NCI-H2029 (cell line): ENCODE measurements around the gene AMIGO2.
A peak's percentile ranks its signal among the peaks of the same experiment; 100 is the strongest.
"Not testable (repeated sequence)": the region's sequence is repeated elsewhere in the genome, so short reads cannot be mapped to it uniquely, and the experiment has no call there.

Experiments used
- DNase-seq: peaks from one replicate; lab custom pipeline; 2025; lab: John Stamatoyannopoulos, UW

The AMIGO2 gene, protein sequence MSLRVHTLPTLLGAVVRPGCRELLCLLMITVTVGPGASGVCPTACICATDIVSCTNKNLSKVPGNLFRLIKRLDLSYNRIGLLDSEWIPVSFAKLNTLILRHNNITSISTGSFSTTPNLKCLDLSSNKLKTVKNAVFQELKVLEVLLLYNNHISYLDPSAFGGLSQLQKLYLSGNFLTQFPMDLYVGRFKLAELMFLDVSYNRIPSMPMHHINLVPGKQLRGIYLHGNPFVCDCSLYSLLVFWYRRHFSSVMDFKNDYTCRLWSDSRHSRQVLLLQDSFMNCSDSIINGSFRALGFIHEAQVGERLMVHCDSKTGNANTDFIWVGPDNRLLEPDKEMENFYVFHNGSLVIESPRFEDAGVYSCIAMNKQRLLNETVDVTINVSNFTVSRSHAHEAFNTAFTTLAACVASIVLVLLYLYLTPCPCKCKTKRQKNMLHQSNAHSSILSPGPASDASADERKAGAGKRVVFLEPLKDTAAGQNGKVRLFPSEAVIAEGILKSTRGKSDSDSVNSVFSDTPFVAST

DNA sequence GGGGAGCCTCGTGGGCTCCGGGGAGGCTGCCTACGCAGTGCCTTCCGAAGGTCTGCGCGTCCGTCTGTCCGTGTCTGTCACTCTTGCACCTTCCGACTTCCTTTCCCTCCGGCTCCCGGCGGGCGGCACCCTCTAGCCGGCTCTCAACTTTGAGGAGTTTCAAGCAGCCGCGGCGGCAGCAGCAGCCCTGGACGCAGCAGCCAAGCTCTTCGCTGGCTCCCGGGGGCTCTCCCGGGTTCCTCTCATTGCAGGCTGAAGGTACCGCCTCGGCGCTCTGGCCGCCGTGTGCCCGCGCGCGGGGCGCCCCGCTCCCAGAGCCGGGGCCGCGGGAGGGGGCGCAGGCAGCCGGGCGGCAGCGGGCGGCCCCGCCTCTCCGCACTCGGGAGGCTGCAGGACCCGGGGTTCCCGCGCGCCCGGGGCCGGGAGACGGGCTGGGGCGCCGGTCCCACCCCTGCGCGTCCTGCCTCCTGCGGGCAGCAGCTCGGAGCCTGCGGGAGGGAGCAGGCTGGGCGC lies at the start of gene AMIGO2, which contains the start of gene PCED1B:
Gene AMIGO2 (minus strand): TSS at position 492 of the 513 bp plus-strand sequence. CDS start 957 bp downstream, outside the sequence.
Gene PCED1B (plus strand): TSS at position 154 of the 513 bp plus-strand sequence. CDS start 155,443 bp downstream, outside the sequence.
- peak; percentile 64 for DNase-seq

DNA sequence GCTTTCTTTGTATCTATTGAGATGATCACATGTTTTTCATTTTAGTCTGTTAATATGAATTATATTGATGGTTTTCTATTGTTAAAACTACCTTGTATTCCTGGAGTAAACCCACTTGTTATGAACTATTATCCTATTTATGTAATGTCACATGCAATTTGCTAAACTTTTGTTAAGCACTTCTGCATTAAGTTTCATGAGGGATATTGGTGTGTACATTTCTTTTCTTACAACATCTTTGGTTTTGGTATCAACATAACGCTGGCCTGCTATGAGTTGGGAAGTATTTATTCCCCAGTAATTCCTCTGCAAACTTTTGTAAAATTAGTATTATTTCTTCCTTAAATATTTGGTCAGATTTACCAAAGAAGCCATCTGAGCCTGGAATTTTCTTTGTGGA lies 46.5 kb upstream of the AMIGO2 start:
- no peak for DNase-seq

DNA sequence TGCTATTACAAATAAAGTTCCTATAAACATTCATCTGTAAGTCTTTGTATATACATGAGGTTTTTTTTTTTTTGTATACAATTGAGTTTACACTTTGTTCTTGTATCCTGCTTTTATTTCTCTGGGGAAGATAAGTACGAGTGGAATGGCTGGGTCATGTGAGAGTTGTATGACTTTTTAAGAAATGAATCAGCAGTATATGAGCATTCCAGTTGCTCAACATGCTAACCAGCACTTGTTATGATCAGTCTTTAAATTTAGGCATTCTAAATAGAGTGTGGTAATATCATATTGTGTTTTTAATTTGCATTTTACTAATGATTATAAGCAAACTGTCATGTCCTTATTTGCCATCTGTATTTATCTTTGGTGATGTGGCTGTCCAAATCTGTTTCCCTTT lies 44.7 kb upstream of the AMIGO2 start:
- no peak for DNase-seq

DNA sequence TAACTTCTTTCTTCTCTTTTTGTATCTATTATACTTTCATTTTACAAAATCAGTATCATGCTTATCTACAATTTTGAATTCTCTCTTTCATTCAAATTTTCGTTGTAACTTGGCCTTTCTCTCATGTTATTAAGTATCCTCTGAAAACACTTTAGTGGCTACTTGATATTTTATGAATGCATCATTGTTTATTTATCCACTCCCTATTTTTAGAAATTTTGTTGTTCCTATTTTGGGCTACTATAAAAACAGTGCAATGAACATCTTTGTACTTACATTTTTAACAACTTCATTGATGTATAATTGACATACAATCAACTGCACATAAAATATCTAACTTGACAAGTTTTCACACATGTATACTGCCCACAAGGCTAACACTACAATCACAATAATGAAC lies 44.0 kb upstream of the AMIGO2 start:
- no peak for DNase-seq

DNA sequence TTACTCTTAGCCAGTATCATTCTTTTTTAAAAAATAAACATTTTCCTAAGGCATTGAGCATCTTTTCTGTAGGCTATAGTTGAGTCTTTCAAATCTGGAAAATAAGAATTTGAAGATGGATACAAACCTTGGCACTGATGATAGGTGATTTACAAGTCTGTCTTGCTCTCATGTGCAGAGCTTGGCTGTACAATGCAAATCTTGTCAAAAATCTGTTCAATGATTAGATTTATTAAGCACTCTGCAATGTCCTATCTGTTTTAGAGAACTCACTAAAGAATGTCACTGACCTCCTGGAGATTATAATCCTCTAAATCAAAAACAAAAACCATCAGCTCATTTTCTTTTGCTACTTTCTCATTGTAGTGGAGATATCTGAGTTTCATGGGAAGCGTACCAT lies 42.8 kb upstream of the AMIGO2 start:
- no peak for DNase-seq

DNA sequence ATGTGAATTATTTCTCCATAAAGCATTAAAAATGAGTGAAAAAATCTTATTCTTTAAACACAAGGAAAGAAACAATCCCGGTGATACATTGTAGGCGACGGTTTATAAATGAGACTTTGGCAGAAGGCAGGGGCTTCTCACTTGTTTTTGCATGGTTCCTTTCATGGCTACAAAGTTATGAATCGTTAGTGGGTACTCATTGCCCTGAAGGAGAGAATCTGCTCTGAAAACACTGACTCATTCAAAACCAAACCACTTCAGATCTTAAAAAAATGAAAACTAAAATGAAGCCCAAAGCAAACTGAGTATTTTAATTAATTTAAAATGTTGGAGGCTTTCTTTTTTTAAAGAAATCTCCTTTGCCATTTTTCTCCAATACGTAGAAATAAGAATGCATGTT lies 41.4 kb upstream of the AMIGO2 start:
- DNase-seq = no peak

DNA sequence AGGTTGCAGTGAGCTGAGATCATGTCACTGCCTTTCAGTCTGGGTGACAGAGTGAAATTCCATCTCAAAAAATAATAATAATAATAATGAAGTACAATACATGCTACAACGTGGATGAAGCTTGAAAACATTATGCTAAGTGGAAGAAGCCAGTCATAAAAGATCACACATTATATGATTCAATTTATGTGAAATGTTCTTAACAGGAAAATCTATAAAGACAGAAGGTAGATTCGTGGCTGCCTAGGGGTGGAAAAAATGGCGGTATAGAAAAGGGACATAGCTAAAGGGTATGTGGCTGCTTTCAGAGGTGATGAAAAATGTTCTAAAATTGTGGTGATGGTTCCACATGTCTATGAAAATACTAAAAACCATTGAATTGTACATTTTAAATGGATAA lies 41.0 kb upstream of the AMIGO2 start:
- no peak for DNase-seq

DNA sequence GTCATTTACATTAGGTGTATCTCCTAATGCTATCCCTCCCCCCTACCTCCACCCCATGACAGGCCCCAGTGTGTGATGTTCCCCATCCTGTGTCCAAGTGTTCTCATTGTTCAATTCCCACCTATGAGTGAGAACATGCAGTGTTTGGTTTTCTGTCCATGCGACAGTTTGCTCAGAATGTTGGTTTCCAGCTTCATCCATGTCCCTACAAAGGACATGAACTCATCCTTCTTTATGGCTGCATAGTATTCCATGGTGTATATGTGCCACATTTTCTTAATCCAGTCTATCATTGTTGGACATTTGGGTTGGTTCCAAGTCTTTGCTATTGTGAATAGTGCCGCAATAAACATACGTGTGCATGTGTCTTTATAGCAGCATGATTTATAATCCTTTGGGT lies 37.5 kb upstream of the AMIGO2 start:
- not testable (repeated sequence) for DNase-seq

DNA sequence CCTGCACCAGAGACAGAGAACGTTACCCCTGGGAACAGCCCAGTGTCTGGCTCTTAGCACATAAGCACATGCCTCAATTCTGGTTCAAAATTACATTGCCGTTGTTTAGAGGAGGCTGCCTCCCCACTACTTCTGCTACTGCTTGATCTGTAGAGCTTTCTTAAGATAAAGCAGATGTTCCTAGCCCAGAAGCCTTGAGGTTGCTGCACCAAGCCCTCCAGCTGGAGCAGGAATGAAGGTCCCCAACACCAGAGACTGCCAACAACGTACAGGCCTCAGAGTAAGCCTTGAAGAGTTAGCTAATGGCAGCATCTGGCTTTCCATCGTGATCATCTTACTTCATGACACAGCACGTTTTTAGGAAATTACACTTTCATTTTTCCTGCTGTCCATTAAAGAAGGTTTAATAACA lies 34.7 kb upstream of the AMIGO2 start:
- no peak for DNase-seq

DNA sequence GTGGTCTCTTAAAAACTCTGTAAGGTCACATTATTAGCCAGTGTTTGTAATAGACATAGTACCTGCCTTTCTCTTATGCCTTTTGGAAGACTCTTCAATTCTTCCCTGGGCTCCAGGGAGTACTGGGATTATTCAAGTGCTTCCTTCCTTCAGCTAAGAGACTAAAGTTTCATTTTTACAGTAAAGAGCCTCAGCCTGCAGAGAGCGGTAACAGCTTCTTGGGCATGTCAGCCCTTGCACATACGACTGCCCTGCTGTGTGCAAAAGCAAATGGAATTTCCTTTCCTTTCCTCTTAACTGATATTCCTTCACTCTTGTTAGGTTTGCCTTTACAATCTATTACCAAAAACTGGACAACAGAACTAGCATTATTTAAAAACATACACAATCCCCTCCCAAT lies 32.9 kb upstream of the AMIGO2 start:
- no peak for DNase-seq

DNA sequence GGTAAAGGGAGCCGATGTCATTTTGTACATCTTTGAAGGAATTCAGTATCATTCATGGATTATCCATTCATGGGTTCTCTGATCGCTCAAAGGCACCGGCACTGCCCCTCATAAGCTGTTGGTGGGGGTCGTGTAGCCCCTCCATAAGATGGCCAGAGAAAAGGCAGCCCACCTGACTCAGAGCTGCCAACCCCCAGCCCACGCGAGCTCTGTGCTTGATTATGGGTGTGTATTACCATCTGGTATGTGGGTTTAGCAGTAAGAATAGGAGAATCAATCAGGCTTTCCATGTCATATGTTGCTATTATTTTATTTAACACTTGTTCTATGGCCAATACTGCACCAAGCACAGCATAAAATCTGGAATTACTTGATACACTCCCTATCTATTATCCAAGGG lies 32.1 kb upstream of the AMIGO2 start:
- DNase-seq = no peak

DNA sequence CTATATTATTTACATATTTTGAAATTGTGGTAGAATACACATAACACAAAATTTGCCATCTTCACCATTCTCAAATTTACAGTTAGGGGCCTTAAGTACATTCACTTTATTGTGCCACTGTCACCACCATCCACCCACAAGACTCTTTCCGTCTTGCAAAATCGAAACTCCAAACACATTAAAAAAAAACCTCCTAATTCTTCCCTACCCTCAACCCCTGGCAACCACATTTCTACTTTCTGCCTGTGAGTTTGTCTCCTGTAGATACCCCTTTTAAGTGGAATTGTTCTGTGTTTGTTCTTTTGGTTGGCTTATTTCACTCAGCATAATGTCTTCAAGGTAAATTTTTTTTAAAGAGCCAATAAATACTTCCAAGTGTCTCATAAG lies 31.6 kb upstream of the AMIGO2 start:
- no peak for DNase-seq

DNA sequence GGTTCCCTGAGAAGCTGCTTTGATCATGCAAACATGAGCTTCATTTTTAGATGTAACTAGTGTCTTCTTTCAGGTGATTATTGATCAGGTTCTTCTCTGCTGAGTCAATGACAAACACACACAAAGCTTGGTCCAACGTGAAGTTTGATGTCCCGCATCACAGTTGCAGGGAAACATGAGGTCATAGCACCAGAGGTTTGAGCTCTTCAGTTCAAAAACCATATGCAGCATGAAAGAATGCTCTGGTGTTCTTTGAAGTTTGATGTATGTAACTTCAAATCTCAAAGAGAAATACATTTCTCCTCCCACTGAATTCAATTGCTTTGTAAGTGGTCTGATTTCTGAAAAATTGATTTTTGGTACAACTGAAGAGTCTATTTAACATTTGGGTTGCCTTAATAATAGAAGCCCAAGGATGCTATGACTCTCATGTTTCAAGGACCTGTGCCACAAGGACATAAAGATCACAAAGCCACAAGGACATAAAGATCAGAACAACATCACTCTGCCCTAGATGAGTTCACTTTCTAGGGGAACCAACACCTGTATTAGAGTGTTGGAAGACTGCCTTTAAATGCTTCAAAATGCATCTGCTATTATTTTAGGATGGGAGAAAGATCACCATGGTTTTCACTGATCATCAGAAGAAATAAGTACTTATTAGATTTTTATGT lies 31.1 kb upstream of the AMIGO2 start:
- DNase-seq = no peak

DNA sequence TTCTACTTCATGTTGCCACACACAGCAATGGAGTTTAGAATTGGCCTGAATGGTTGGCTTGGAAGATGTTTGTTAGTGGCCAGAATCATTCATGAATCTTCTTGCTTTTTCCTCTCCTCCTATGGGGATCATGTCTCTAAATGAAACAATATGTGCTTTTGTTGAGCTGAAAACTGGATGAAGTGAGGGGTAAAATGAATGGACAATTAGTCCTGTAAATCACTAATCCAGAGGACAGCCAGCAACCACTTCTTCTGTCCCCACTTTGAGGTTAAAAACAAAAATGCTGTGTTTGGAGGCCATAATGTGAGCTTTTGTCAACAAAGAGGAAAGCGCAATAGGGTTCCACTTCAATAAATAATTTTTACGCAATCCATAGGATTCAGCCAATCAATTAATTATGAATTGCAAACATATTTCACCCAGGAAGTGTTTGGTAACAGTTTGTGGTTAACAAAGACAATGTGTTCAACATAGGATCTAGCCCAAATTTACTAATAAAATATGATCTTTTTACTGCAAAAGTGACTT lies 30.3 kb upstream of the AMIGO2 start:
- no peak for DNase-seq

DNA sequence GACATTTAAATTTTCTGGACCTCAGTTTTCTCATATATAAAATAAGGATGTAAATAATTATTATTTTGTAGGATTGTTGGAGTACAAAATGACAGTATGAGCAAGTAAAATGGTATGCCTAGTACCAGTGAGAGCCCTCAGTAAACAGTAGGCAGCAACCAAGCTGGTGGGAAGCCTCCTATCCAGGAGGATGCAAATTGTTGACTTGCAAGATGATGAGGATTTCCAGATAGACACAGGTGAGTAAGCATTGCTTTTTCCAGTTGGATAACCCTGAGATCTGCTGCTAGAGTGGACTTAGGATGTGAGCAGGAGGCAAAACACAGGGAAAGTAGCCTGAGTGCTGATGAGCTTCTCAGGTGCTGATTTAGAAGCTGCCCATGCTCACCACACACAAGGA lies 28.2 kb upstream of the AMIGO2 start:
- peak; percentile 70 for DNase-seq

DNA sequence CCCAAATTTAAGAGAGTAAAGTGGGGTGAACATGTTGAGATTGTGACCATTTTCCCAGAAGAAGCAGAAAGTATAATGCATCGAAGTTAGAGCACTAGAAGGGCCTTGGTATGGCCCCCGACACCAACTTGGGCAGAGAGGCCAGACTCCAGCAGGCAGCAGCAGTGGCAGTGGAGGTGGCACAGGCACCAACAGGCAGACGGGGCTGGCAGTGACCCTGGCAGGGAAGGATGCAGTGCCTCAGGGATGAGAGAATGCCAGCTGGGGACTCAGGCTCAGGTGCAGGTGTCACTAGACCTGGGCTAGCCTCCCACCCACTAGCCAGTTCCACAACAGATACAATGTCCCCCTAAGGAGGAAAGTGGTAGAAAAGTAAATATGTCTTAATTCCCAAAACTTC lies 27.7 kb upstream of the AMIGO2 start:
- DNase-seq = peak; percentile 38

DNA sequence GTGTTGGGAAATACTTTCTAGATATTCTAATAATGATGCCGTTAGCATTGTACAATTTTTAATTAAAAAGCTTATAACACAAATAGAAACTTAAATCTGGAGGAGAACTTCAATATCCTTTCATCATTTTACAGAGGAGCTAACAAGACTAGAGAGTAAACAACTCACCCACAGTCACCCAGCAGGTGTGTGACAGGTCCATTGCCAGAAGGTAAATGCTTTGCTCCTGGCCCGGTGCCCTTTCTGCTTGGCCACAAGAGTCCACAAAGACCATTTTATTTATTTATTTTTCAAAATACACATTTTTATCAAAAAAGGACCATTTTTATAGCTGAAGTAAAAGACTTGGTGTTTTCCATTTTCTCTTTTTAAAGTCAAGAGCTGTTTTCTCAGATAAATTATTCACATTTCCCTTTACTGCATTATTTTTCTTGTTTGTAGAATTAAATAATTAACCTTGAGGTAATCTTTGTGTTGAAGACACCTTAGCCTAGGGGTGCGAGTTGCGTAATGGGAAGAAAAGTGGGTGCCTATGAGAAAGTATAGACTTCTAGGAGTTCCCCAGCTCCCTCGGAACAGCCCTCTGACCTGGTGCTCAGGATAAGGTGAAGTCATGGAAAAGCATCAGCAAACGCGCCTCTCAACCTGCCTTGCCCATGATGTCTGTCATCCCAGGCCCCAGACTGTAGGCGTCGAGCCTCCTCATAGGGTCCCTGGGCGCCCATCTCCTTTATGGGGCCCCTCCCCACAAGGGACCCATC lies 26.3 kb upstream of the AMIGO2 start:
- peak; percentile 80 for DNase-seq

DNA sequence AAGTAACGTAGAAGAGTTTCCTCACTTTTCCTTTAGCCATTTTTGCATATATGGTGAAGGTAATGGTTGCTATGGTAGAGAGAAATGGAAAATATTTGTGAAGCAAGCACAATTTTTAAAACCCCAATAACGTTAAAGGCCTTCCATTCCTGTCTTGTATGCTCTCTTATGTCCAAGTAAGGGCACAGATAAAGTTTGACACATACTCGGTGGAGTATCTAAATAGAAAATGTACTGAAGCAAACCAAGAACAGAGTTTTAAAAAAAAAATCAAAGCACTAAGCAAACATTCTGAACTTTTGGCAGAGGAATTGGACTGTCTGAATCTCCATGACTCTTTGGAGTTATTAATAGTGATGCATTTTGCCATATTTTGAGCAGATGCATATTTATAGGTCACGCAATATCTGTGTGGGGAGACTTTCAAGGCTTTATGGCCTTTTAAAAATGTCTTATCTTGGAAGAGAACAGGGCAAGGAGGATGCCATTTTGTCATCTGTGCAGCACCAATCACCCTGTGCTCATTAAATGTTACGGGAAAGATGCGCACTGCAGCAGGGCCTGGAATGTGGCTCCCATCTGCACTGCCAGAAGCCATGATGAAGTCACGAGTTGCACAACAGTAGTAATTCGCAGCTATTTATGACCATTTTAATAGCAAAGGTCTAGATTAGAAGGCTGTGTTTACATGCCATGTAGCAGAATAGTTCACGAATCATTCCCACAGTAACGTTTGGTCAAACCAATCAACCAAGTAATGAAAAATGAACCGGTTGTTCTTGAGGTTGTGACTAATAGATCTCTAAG lies 23.3 kb upstream of the AMIGO2 start:
- no peak for DNase-seq

DNA sequence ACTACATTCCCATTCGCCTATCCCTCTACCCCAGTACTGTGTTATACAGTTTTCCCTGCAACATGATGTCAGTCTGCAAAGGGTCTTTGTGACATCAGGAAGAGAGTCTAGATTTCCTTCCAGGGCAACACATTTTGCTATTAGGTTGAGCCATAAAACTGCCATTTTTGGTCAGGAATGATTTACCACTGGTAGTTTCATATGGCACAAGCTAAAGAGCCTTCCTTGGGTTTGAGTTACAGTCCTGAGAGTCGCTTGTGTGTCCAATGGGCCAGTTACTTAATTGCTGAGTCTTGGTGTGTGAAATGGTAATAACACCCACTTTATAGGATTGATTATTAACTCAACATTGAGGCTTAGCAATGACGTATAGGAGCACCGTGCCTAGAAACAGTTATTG lies 22.6 kb upstream of the AMIGO2 start:
- DNase-seq = no peak

DNA sequence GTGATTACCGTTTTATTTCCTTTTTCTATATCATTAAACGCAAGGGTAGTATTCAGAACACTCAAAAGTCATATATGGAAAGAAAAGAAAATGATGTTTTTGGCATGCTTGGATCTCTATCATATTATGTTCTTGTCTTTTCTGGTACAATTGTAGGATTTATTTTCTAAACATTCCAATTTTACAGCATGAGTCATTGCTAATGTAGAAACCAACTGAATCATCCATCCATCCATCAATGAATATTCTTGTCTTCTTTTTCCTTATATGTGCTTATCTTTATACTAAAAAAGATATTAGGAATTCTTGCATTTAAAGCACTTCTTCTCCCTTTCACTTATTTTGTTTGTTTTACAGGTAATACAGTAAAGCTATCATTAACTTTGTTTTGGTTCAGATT lies 20.4 kb upstream of the AMIGO2 start:
- no peak for DNase-seq

DNA sequence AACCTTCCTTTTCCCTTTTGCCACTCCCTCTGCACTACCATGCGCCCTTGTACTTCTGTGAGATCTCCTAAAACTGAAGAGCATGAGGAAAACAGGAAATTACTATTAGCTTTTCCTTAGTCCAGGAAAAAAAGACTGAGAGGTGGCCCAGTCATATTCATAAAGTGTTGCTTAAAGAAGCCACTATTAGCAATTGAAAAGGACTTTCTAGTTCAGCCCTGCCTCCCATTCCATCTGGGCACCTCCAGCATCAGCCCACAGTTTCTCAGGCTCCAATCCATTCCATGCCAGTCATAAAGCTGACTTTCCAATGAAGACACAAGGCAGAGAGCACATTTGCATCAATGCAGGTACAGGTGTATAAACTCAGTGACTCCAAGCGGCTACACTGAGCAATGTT lies 19.9 kb upstream of the AMIGO2 start:
- no peak for DNase-seq
